ENCODE results near the gene ARMH2. TPM values are rescaled to one million over a fixed set of nuclear protein-coding genes. Genes with fewer than 3 reads are reported as not detected.

The ARMH2 gene
- 1 to 10 TPM; 3.1 to 4.7 TPM for total RNA-seq
- polyA plus RNA-seq: under 1 TPM in 1 of 2 donors, not detected in 1; 0.55 TPM

- intact Hi-C loops (cut with micrococcal nuclease): no loop called here
- H3K36me3 Mint-ChIP-seq: peaks cover 7 to 25% of the 10 kb centered on the region in 2 donors
- Histone ChIP-seq H3K27ac (ENCODE audit: low read depth, low read length) (no peak within 1 kb of the TSS), H3K27me3 (ENCODE audit: insufficient read depth, low read length) (no peaks in the 10 kb centered on the region), H3K4me1 (ENCODE audit: insufficient read depth, low read length) (no peaks in the 10 kb centered on the region), H3K36me3 (ENCODE audit: insufficient read depth, low read length) (peaks cover 8% of the 10 kb centered on the region), H3K9me3 (ENCODE audit: control insufficient read depth in 1 of 2, low read length in 2 of 2) (no peaks in the 10 kb centered on the region), H3K4me3 (ENCODE audit: low read length in 2 of 2) (no peak within 1 kb of the TSS)
- peak within 1 kb of the TSS; percentile 8 to 83 (median 24) for H3K27ac Mint-ChIP-seq
- no peak within 1 kb of the TSS for H3K4me3 Mint-ChIP-seq
- ChIA-PET CTCF (ENCODE audit: partially characterized antibody) (interaction anchor here (1.4 to 1.6 kb wide), 4 partner anchors 24 to 272 kb away, joined by 3 to 4 read pairs (median 4); no protein-coding TSS in a partner anchor), POLR2A (ENCODE audit: partially characterized antibody) (interaction anchor here (1.1 kb wide), 2 partner anchors 11 to 219 kb away, joined by 3 to 4 read pairs; no protein-coding TSS in a partner anchor)
- peaks cover 0 to 5% (median 0%) of the 10 kb centered on the region in 8 donors for H3K9me3 Mint-ChIP-seq
- DNase-seq: no peak
- peaks cover 3 to 15% (median 8%) of the 10 kb centered on the region in 4 donors for H3K4me1 Mint-ChIP-seq
- no peaks in the 10 kb centered on the region for H3K27me3 Mint-ChIP-seq
These were observed at the start of gene ARMH2 for GRCh38 chr6:24798740-24799540. Gene ARMH2, minus strand, starts transcription at chr6:24798917. Its CDS starts 60 bp downstream, at chr6:24798857.

GRCh38 chr6:24848461-24848860 is 49.7 kb upstream of the ARMH2 start:
- Histone ChIP-seq H3K27ac (ENCODE audit: low read depth, low read length) (no peak overlapping the region), H3K27me3 (ENCODE audit: insufficient read depth, low read length) (no peaks in the 10 kb centered on the region), H3K4me1 (ENCODE audit: insufficient read depth, low read length) (peaks cover 25% of the 10 kb centered on the region), H3K36me3 (ENCODE audit: insufficient read depth, low read length) (peaks cover 94% of the 10 kb centered on the region), H3K9me3 (ENCODE audit: control insufficient read depth in 1 of 2, low read length in 2 of 2) (no peaks in the 10 kb centered on the region), H3K4me3 (ENCODE audit: low read length in 2 of 2) (no peak overlapping the region)
- Mint-ChIP-seq H3K4me1 (peaks cover 27 to 47% (median 34%) of the 10 kb centered on the region in 4 donors), H3K27me3 (no peaks in the 10 kb centered on the region), H3K36me3 (peaks cover 86 to 93% of the 10 kb centered on the region in 2 donors), H3K9me3 (peaks cover 0 to 6% (median 0%) of the 10 kb centered on the region in 8 donors), H3K4me3 (no peak overlapping the region), H3K27ac (peak overlapping the region; percentile 12 to 84 (median 42))
- DNase-seq: no peak
- intact Hi-C loops (cut with micrococcal nuclease): no loop called here
- ChIA-PET POLR2A (ENCODE audit: partially characterized antibody) (interaction anchor here (1.1 to 2.2 kb wide), 2 partner anchors 19 to 85 kb away, joined by 3 to 8 read pairs; no protein-coding TSS in a partner anchor), CTCF (ENCODE audit: partially characterized antibody) (interaction anchor here (3.2 kb wide), 1 partner anchor 169 kb away, joined by 17 read pairs; no protein-coding TSS in a partner anchor)

- H3K4me1 ChIP-seq (ENCODE audit: insufficient read depth, low read length): peaks cover 35% of the 10 kb centered on the region
- Mint-ChIP-seq H3K27ac (peak overlapping the region; percentile 2 to 92 (median 76)), H3K9me3 (peaks cover 0 to 6% (median 0%) of the 10 kb centered on the region in 8 donors), H3K4me3 (no peak overlapping the region), H3K4me1 (peaks cover 32 to 58% (median 42%) of the 10 kb centered on the region in 4 donors), H3K36me3 (peaks cover 86 to 93% of the 10 kb centered on the region in 2 donors), H3K27me3 (no peaks in the 10 kb centered on the region)
- no peak overlapping the region for H3K4me3 ChIP-seq (ENCODE audit: low read length in 2 of 2)
- DNase-seq: no peak
- intact Hi-C loops (cut with micrococcal nuclease): no loop called here
- no peak overlapping the region for H3K27ac ChIP-seq (ENCODE audit: low read depth, low read length)
- H3K36me3 ChIP-seq (ENCODE audit: insufficient read depth, low read length): peaks cover 94% of the 10 kb centered on the region
- H3K27me3 ChIP-seq (ENCODE audit: insufficient read depth, low read length): no peaks in the 10 kb centered on the region
- no peaks in the 10 kb centered on the region for H3K9me3 ChIP-seq (ENCODE audit: control insufficient read depth in 1 of 2, low read length in 2 of 2)
- ChIA-PET CTCF (ENCODE audit: partially characterized antibody) (interaction anchor here (1.0 to 3.8 kb wide), 4 partner anchors 9 to 171 kb away, joined by 3 to 17 read pairs (median 10); no protein-coding TSS in a partner anchor), POLR2A (ENCODE audit: partially characterized antibody) (interaction anchor here (0.7 to 2.2 kb wide), 2 partner anchors 10 to 18 kb away, joined by 3 to 8 read pairs; no protein-coding TSS in a partner anchor)
These were observed 48.7 kb upstream of the ARMH2 start for GRCh38 chr6:24847402-24847801.

- ChIA-PET CTCF (ENCODE audit: partially characterized antibody) (interaction anchor here (0.7 to 3.8 kb wide), 9 partner anchors 11 to 181 kb away, joined by 3 to 17 read pairs (median 5); no protein-coding TSS in a partner anchor), POLR2A (ENCODE audit: partially characterized antibody) (interaction anchor here (1.1 to 2.0 kb wide), 5 partner anchors 81 to 181 kb away, joined by 3 to 8 read pairs (median 4); no protein-coding TSS in a partner anchor)
- no peaks in the 10 kb centered on the region for H3K27me3 ChIP-seq (ENCODE audit: insufficient read depth, low read length)
- H3K27ac ChIP-seq (ENCODE audit: low read depth, low read length): no peak overlapping the region
- Mint-ChIP-seq H3K4me3 (peak overlapping the region in 1 of 8 donors; percentile 15), H3K4me1 (peaks cover 44 to 76% (median 54%) of the 10 kb centered on the region in 4 donors), H3K36me3 (peaks cover 91 to 99% of the 10 kb centered on the region in 2 donors), H3K27me3 (no peaks in the 10 kb centered on the region), H3K9me3 (peaks cover 0 to 6% (median 0%) of the 10 kb centered on the region in 8 donors), H3K27ac (peak overlapping the region in 6 of 7 donors; percentile 5 to 89 (median 74))
- H3K9me3 ChIP-seq (ENCODE audit: control insufficient read depth in 1 of 2, low read length in 2 of 2): no peaks in the 10 kb centered on the region
- intact Hi-C loops (cut with micrococcal nuclease): no loop called here
- H3K4me1 ChIP-seq (ENCODE audit: insufficient read depth, low read length): peaks cover 53% of the 10 kb centered on the region
- H3K4me3 ChIP-seq (ENCODE audit: low read length in 2 of 2): no peak overlapping the region
- DNase-seq: no peak
- H3K36me3 ChIP-seq (ENCODE audit: insufficient read depth, low read length): peaks cover 99% of the 10 kb centered on the region
These were observed 46.9 kb upstream of the ARMH2 start for GRCh38 chr6:24845578-24845977.

- Mint-ChIP-seq H3K36me3 (peaks cover 89 to 99% of the 10 kb centered on the region in 2 donors), H3K27me3 (no peaks in the 10 kb centered on the region), H3K4me3 (peak overlapping the region in 1 of 8 donors; percentile 8), H3K4me1 (peaks cover 49 to 77% (median 59%) of the 10 kb centered on the region in 4 donors), H3K9me3 (peaks cover 0 to 6% (median 0%) of the 10 kb centered on the region in 8 donors), H3K27ac (peak overlapping the region; percentile 42 to 89 (median 79))
- Histone ChIP-seq H3K4me3 (ENCODE audit: low read length in 2 of 2) (no peak overlapping the region), H3K36me3 (ENCODE audit: insufficient read depth, low read length) (peaks cover 99% of the 10 kb centered on the region), H3K27me3 (ENCODE audit: insufficient read depth, low read length) (no peaks in the 10 kb centered on the region), H3K4me1 (ENCODE audit: insufficient read depth, low read length) (peaks cover 60% of the 10 kb centered on the region), H3K9me3 (ENCODE audit: control insufficient read depth in 1 of 2, low read length in 2 of 2) (no peaks in the 10 kb centered on the region), H3K27ac (ENCODE audit: low read depth, low read length) (no peak overlapping the region)
- ChIA-PET POLR2A (ENCODE audit: partially characterized antibody) (interaction anchor here (1.1 to 2.0 kb wide), 6 partner anchors 81 to 194 kb away, joined by 3 to 8 read pairs (median 4); no protein-coding TSS in a partner anchor), CTCF (ENCODE audit: partially characterized antibody) (interaction anchor here (0.7 to 3.8 kb wide), 7 partner anchors 10 to 182 kb away, joined by 3 to 15 read pairs (median 6); no protein-coding TSS in a partner anchor)
- intact Hi-C loops (cut with micrococcal nuclease): no loop called here
- no peak for DNase-seq
These were observed 46.2 kb upstream of the ARMH2 start for GRCh38 chr6:24844903-24845302.

- ChIA-PET CTCF (ENCODE audit: partially characterized antibody) (interaction anchor here (1.0 to 3.8 kb wide), 7 partner anchors 9 to 175 kb away, joined by 3 to 15 read pairs (median 5); no protein-coding TSS in a partner anchor), POLR2A (ENCODE audit: partially characterized antibody) (interaction anchor here (1.0 to 2.0 kb wide), 5 partner anchors 9 to 195 kb away, joined by 3 to 5 read pairs (median 3); no protein-coding TSS in a partner anchor)
- Histone ChIP-seq H3K9me3 (ENCODE audit: control insufficient read depth in 1 of 2, low read length in 2 of 2) (no peaks in the 10 kb centered on the region), H3K4me1 (ENCODE audit: insufficient read depth, low read length) (peaks cover 69% of the 10 kb centered on the region), H3K27ac (ENCODE audit: low read depth, low read length) (no peak overlapping the region), H3K4me3 (ENCODE audit: low read length in 2 of 2) (no peak overlapping the region), H3K36me3 (ENCODE audit: insufficient read depth, low read length) (peaks cover 98% of the 10 kb centered on the region), H3K27me3 (ENCODE audit: insufficient read depth, low read length) (no peaks in the 10 kb centered on the region)
- DNase-seq: no peak
- no peaks in the 10 kb centered on the region for H3K27me3 Mint-ChIP-seq
- H3K9me3 Mint-ChIP-seq: peaks cover 0 to 6% (median 0%) of the 10 kb centered on the region in 8 donors
- H3K4me1 Mint-ChIP-seq: peaks cover 53 to 82% (median 65%) of the 10 kb centered on the region in 4 donors
- H3K27ac Mint-ChIP-seq: peak overlapping the region in 6 of 7 donors; percentile 4 to 89 (median 47)
- peaks cover 89 to 99% of the 10 kb centered on the region in 2 donors for H3K36me3 Mint-ChIP-seq
- no peak overlapping the region for H3K4me3 Mint-ChIP-seq
- intact Hi-C loops (cut with micrococcal nuclease): no loop called here
These were observed 45.3 kb upstream of the ARMH2 start for GRCh38 chr6:24844061-24844460.
